ENCODE measurements around the gene LYPD6B.

GRCh38 chr2:149218497-149218896 lies 180.0 kb downstream of the LYPD6B start:
- TF ChIP-seq, protein P1, sequence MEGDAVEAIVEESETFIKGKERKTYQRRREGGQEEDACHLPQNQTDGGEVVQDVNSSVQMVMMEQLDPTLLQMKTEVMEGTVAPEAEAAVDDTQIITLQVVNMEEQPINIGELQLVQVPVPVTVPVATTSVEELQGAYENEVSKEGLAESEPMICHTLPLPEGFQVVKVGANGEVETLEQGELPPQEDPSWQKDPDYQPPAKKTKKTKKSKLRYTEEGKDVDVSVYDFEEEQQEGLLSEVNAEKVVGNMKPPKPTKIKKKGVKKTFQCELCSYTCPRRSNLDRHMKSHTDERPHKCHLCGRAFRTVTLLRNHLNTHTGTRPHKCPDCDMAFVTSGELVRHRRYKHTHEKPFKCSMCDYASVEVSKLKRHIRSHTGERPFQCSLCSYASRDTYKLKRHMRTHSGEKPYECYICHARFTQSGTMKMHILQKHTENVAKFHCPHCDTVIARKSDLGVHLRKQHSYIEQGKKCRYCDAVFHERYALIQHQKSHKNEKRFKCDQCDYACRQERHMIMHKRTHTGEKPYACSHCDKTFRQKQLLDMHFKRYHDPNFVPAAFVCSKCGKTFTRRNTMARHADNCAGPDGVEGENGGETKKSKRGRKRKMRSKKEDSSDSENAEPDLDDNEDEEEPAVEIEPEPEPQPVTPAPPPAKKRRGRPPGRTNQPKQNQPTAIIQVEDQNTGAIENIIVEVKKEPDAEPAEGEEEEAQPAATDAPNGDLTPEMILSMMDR (IDR thresholded peaks at IDR 0.05; ENCODE audit: low read depth, low read length, missing input control), result no peak
- TF ChIP-seq YY1 (IDR thresholded peaks at IDR 0.05) (no peak), ATF3 (IDR thresholded peaks at IDR 0.05) (no peak)
